ENCODE results near the gene DGLUCY. TPM values are rescaled to one million over a fixed set of nuclear protein-coding genes. Genes with fewer than 3 reads are reported as not detected.
A peak's percentile ranks its signal among the peaks of the same experiment; 100 is the strongest.

The DGLUCY gene
- total and polyA plus RNA-seq, 4 donors = 29.0 to 74.3 (median 52.1) TPM

GRCh38 chr14:91144425-91145145, 30.7 kb downstream of the DGLUCY start:
- Histone ChIP-seq H3K4me3 (no peak overlapping the region), H3K27me3 (ENCODE audit: control insufficient read depth in 3 of 3, insufficient read depth in 3 of 3, low read length in 2 of 3) (no peaks in the 10 kb centered on the region), H3K4me1 (ENCODE audit: control insufficient read depth in 5 of 5, insufficient read depth in 5 of 5, low read length in 5 of 5) (peaks cover 0 to 6% (median 4%) of the 10 kb centered on the region in 5 donors), H3K27ac (ENCODE audit: low read depth in 1 of 2, low read length in 1 of 2) (peak overlapping the region; percentile 13 to 77), H3K9me3 (ENCODE audit: control insufficient read depth in 4 of 4, insufficient read depth in 3 of 4, low read length in 3 of 4) (no peaks in the 10 kb centered on the region), H3K36me3 (ENCODE audit: control insufficient read depth in 4 of 4, insufficient read depth in 4 of 4, low read length in 4 of 4) (peaks cover 3 to 15% (median 10%) of the 10 kb centered on the region in 4 donors), H3K9ac (ENCODE audit: insufficient read depth in 1 of 2, low read length in 2 of 2) (no peak overlapping the region)
- WGBS, 2 donors = 51 to 54% methylated on average over 5 of the region's 5 CpGs
- DNase-seq (no peak), ATAC-seq (ENCODE audit: insufficient read depth, low FRiP score) (no peak)
- TF ChIP-seq CTCF (IDR thresholded peaks at IDR 0.05; ENCODE audit: control extremely low read depth, extremely low read depth) = no peak

GRCh38 chr14:91145391-91146160, 31.7 kb downstream of the DGLUCY start:
- WGBS, 2 donors = 86 to 89% methylated on average over 11 of the region's 11 CpGs
- no peak for TF ChIP-seq CTCF (IDR thresholded peaks at IDR 0.05; ENCODE audit: control extremely low read depth, extremely low read depth)
- Histone ChIP-seq H3K27ac (ENCODE audit: low read depth in 1 of 2, low read length in 1 of 2) (no peak overlapping the region), H3K36me3 (ENCODE audit: control insufficient read depth in 4 of 4, insufficient read depth in 4 of 4, low read length in 4 of 4) (peaks cover 3 to 15% (median 10%) of the 10 kb centered on the region in 4 donors), H3K9ac (ENCODE audit: insufficient read depth in 1 of 2, low read length in 2 of 2) (no peak overlapping the region), H3K9me3 (ENCODE audit: control insufficient read depth in 4 of 4, insufficient read depth in 3 of 4, low read length in 3 of 4) (no peaks in the 10 kb centered on the region), H3K4me3 (no peak overlapping the region), H3K4me1 (ENCODE audit: control insufficient read depth in 5 of 5, insufficient read depth in 5 of 5, low read length in 5 of 5) (peaks cover 0 to 6% (median 4%) of the 10 kb centered on the region in 5 donors), H3K27me3 (ENCODE audit: control insufficient read depth in 3 of 3, insufficient read depth in 3 of 3, low read length in 2 of 3) (no peaks in the 10 kb centered on the region)
- ATAC-seq (ENCODE audit: insufficient read depth, low FRiP score) (no peak), DNase-seq (no peak)

- TF ChIP-seq CTCF (IDR thresholded peaks at IDR 0.05; ENCODE audit: control extremely low read depth, extremely low read depth) = no peak
- 96 to 98% methylated on average over 5 of the region's 5 CpGs for WGBS, 2 donors
- H3K27ac ChIP-seq (ENCODE audit: low read depth in 1 of 2, low read length in 1 of 2) = no peak overlapping the region
These were observed 32.8 kb downstream of the DGLUCY start for GRCh38 chr14:91146661-91147060.

More at GRCh38 chr14:91146661-91147060, 32.8 kb downstream of the DGLUCY start:
- no peaks in the 10 kb centered on the region for H3K27me3 ChIP-seq (ENCODE audit: control insufficient read depth in 3 of 3, insufficient read depth in 3 of 3, low read length in 2 of 3)
- ATAC-seq (ENCODE audit: insufficient read depth, low FRiP score) (no peak), DNase-seq (no peak)
- no peak overlapping the region for H3K4me3 ChIP-seq
- H3K4me1 ChIP-seq (ENCODE audit: control insufficient read depth in 5 of 5, insufficient read depth in 5 of 5, low read length in 5 of 5) = peaks cover 0 to 6% (median 4%) of the 10 kb centered on the region in 5 donors
- H3K36me3 ChIP-seq (ENCODE audit: control insufficient read depth in 4 of 4, insufficient read depth in 4 of 4, low read length in 4 of 4) = peaks cover 3 to 16% (median 10%) of the 10 kb centered on the region in 4 donors
- H3K9me3 ChIP-seq (ENCODE audit: control insufficient read depth in 4 of 4, insufficient read depth in 3 of 4, low read length in 3 of 4) = no peaks in the 10 kb centered on the region
- no peak overlapping the region for H3K9ac ChIP-seq (ENCODE audit: insufficient read depth in 1 of 2, low read length in 2 of 2)

Data from lung (tissue), 12 donors.